Measurements from ENCODE around the gene RANBP3.

The RANBP3 gene

GRCh38 chr19:5903624-5904351, 74.2 kb downstream of the RANBP3 start, which contains the start of gene NDUFA11:
Gene NDUFA11 (minus strand): TSS chr19:5903790. CDS start chr19:5903708, 82 bp downstream.
- POLR2A ChIA-PET, result interaction anchor here (0.5 to 3.1 kb wide), 17 partner anchors 11 to 1166 kb away, joined by 3 to 35 read pairs (median 5); partner anchors contain the start of genes DUS3L, RANBP3, RPL36 and SAFB
- no peak for TF ChIP-seq SALL2 (tag by site-specific recombination; IDR thresholded peaks at IDR 0.05; ENCODE audit: borderline replicate concordance)
- TF ChIP-seq ZNF157 (tag by site-specific recombination; IDR thresholded peaks at IDR 0.05), result no peak
- peak; percentile 64 for TF ChIP-seq ZNF513 (tag by site-specific recombination; IDR thresholded peaks at IDR 0.05)
- TF ChIP-seq ZNF692 (tag by site-specific recombination; IDR thresholded peaks at IDR 0.05), result peak; percentile 83; the same call in 1 of the 2 replicates
- TF ChIP-seq ZSCAN4 (tag by site-specific recombination; IDR thresholded peaks at IDR 0.05), result no peak
- no peak for TF ChIP-seq HOXC10 (CRISPR knock-in tag; IDR thresholded peaks at IDR 0.05)
- TF ChIP-seq ZNF660 (tag by site-specific recombination; IDR thresholded peaks at IDR 0.05), result peak; percentile 54; the same call in 1 of the 2 replicates
- TF ChIP-seq ZNF19 (tag by site-specific recombination; IDR thresholded peaks at IDR 0.05; ENCODE audit: low read depth), result no peak
- peak; percentile 15; the same call in 1 of the 2 replicates for TF ChIP-seq ZNF623 (tag by site-specific recombination; IDR thresholded peaks at IDR 0.05)
- TF ChIP-seq GLI2 (tag by site-specific recombination; IDR thresholded peaks at IDR 0.05; ENCODE audit: borderline replicate concordance, low read depth), result no peak
- no peak for TF ChIP-seq ZNF423 (tag by site-specific recombination; IDR thresholded peaks at IDR 0.05)
- TF ChIP-seq ZNF843 (tag by site-specific recombination; IDR thresholded peaks at IDR 0.05), result peak; percentile 77
- TF ChIP-seq GFI1B (tag by site-specific recombination; IDR thresholded peaks at IDR 0.05), result no peak
- TF ChIP-seq ZNF560 (tag by site-specific recombination; IDR thresholded peaks at IDR 0.05; ENCODE audit: borderline replicate concordance), result no peak
- 0 out of 2 replicates have a peak, but pooled peaks have one; percentile 3 for TF ChIP-seq ZNF146 (tag by site-specific recombination; IDR thresholded peaks at IDR 0.05)
- no peak for TF ChIP-seq ZNF549 (tag by site-specific recombination; IDR thresholded peaks at IDR 0.05)
- TF ChIP-seq KLF8 (tag by site-specific recombination; IDR thresholded peaks at IDR 0.05), result peak; percentile 94
- peak; percentile 97 for TF ChIP-seq ZNF664 (tag by site-specific recombination; IDR thresholded peaks at IDR 0.05)
- TF ChIP-seq ZFP69B (tag by site-specific recombination; IDR thresholded peaks at IDR 0.05), result no peak; the same call in 1 of the 2 replicates
- TF ChIP-seq ZNF704 (tag by site-specific recombination; IDR thresholded peaks at IDR 0.05), result peak; percentile 25; the same call in 1 of the 2 replicates
- no peak for TF ChIP-seq ZNF354C (tag by site-specific recombination; IDR thresholded peaks at IDR 0.05; ENCODE audit: borderline replicate concordance, low read depth)
- peak; percentile 4 for TF ChIP-seq ZBTB1 (tag by site-specific recombination; IDR thresholded peaks at IDR 0.05)
- TF ChIP-seq ZNF768 (tag by site-specific recombination; IDR thresholded peaks at IDR 0.05), result no peak
- no peak for TF ChIP-seq BCL11A (tag by site-specific recombination; IDR thresholded peaks at IDR 0.05; ENCODE audit: low read depth)
- peak; percentile 88 for TF ChIP-seq ZBTB17 (tag by site-specific recombination; IDR thresholded peaks at IDR 0.05)
- TF ChIP-seq PRDM10 (tag by site-specific recombination; IDR thresholded peaks at IDR 0.05), result peak; percentile 51
- TF ChIP-seq ZNF37A (tag by site-specific recombination; IDR thresholded peaks at IDR 0.05), result no peak
- no peak for TF ChIP-seq ZNF830 (tag by site-specific recombination; IDR thresholded peaks at IDR 0.05; ENCODE audit: low read depth)
- no peak for TF ChIP-seq ZFHX2 (tag by site-specific recombination; conservative IDR thresholded peaks at IDR 0.05)

More at GRCh38 chr19:5903624-5904351, 74.2 kb downstream of the RANBP3 start, which contains the start of gene NDUFA11:
- no peaks in the 10 kb centered on the region for H3K9me3 ChIP-seq (ENCODE audit: control insufficient read depth, insufficient read depth, low read depth, low read length)
- H3K4me3 ChIP-seq (ENCODE audit: low read depth, low read length), result peak within 1 kb of the TSS; percentile 97
- peak within 1 kb of the TSS; percentile 88 for H3K27ac ChIP-seq (ENCODE audit: extremely low read depth, low read depth, low read length)
- no peaks in the 10 kb centered on the region for H3K4me1 ChIP-seq (ENCODE audit: control insufficient read depth, insufficient read depth, low read length)
- peaks cover 4 to 19% of the 10 kb centered on the region in 2 experiments; a peak in 2 of 3 replicates for H3K36me3 ChIP-seq (ENCODE audit: control insufficient read depth in 2 of 2, insufficient read depth in 1 of 2, low read length in 2 of 2)
- CTCF ChIA-PET, result interaction anchor here (0.6 to 6.5 kb wide), 10 partner anchors 11 to 387 kb away, joined by 3 to 56 read pairs (median 4); partner anchors contain the start of gene NRTN
